Choroid plexus epithelial cell (primary cell): ENCODE measurements around the gene CEACAM1.

Experiments
- DNase-seq: peaks from one replicate; pipeline ENCODE4 v3.0.0-alpha.2; 2010; ENCODE audit warnings: low read depth
- H3K4me3 ChIP-seq: 2 replicates; pipeline ENCODE4 v1.5.1; 2011; ENCODE audit warnings: low read depth, mild to moderate bottlenecking, control low read depth, low read length, moderate library complexity
- TF ChIP-seq, protein P1 (sequence below): conservative IDR thresholded peaks from 2 replicates; pipeline ENCODE4 v1.5.1; 2011; ENCODE audit warnings: low read depth, mild to moderate bottlenecking, control low read depth, inconsistent platforms, low read length, moderate library complexity

The CEACAM1 gene

GRCh38 chr19:42497492-42498168, 30.7 kb downstream of the CEACAM1 start:
- H3K4me3 ChIP-seq = no peak overlapping the region
- DNase-seq = no peak
- TF ChIP-seq, protein P1, sequence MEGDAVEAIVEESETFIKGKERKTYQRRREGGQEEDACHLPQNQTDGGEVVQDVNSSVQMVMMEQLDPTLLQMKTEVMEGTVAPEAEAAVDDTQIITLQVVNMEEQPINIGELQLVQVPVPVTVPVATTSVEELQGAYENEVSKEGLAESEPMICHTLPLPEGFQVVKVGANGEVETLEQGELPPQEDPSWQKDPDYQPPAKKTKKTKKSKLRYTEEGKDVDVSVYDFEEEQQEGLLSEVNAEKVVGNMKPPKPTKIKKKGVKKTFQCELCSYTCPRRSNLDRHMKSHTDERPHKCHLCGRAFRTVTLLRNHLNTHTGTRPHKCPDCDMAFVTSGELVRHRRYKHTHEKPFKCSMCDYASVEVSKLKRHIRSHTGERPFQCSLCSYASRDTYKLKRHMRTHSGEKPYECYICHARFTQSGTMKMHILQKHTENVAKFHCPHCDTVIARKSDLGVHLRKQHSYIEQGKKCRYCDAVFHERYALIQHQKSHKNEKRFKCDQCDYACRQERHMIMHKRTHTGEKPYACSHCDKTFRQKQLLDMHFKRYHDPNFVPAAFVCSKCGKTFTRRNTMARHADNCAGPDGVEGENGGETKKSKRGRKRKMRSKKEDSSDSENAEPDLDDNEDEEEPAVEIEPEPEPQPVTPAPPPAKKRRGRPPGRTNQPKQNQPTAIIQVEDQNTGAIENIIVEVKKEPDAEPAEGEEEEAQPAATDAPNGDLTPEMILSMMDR = no peak

DNA sequence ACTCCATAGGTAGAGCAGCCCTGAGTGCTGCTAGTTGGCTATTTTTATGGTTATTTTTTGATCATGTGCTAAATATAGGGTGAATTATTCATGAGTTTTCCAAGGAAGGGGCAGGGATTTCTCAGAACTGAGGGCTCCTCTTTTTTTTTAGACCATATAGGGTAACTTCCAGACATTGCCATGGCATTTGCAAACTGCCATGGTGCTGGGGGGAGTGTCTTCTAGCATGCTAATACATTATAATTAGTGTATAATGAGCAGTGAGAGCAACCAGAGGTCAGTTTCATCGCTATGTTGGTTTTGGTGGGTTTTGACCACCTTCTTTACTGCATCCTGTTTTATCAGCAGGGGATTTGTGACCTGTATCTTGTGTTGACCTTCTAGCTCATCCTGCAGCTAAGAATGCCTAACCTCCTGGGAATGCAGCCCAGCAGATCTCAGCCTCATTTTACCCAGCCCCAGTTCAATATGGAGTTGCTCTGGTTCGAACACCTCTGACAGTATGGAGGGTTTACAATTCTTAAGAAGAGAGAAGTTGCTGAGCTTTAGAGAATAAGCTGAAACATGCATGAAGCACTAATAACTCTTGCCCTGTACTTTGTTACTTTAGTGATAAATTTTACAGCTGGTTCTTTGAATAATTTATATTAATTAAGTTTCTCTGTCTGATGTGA, 31.7 kb downstream of the CEACAM1 start:
- no peak for DNase-seq
- H3K4me3 ChIP-seq = no peak overlapping the region
- TF ChIP-seq, protein P1 = no peak

DNA sequence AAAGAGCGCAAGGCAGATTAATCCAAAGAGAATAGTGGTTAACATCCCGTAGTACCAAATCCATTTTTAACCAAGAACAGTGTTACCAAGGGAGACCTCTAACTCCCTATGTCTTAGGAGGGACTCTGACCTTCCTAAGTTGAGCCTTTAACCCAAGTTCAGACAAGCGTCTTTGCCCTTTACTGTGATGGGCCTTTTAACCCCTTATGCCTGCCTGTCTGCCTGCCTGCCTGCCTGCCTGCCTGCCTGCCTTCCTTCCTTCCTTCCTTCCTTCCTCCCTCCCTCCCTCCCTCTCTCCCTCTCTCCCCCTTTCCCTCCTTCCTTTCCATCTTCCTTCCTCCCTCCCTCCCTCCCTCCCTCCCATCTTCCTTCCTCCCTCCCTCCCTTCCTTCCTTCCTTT, 32.6 kb downstream of the CEACAM1 start:
- no peak for DNase-seq
- no peak overlapping the region for H3K4me3 ChIP-seq
- TF ChIP-seq, protein P1 = no peak

- no peak for DNase-seq
- TF ChIP-seq, protein P1 = no peak
- no peak overlapping the region for H3K4me3 ChIP-seq
Measured at GRCh38 chr19:42494321-42494720, 34.0 kb downstream of the CEACAM1 start.

GRCh38 chr19:42488783-42489521, 39.3 kb downstream of the CEACAM1 start:
- TF ChIP-seq, protein P1 = no peak

GRCh38 chr19:42487798-42488178, 40.5 kb downstream of the CEACAM1 start:
- TF ChIP-seq, protein P1 = no peak
- H3K4me3 ChIP-seq = no peak overlapping the region
- no peak for DNase-seq

More at GRCh38 chr19:42488783-42489521, 39.3 kb downstream of the CEACAM1 start:
- no peak for DNase-seq
- H3K4me3 ChIP-seq = no peak overlapping the region
